ENCODE data around the gene CYB561D2.

DNA sequence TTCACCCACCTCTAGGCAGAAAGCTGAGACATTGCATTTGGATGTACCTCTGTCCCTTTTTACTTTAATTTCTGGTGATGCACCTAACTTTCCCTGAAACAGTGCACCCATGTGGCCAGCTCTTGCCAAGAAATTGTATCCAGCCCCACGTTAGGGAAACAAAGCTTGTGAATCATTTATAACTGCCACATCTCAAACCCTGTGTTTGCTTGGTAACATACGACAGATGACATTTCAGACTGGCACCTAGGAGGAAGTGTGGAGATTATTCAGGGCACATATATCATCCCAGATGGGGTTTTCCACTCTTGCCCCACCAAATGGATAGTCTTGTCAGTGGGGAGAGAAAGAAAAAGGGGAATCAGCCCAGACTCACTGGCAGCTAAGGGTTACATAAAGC, 2.1 kb downstream of the CYB561D2 start:
- TF ChIP-seq CTCF (optimal IDR thresholded peaks at IDR 0.05 in 1 of 3, IDR thresholded peaks at IDR 0.05 in 1 of 3, conservative IDR thresholded peaks at IDR 0.05 in 1 of 3; ENCODE audit: extremely low read depth in 1 of 3, insufficient read depth in 2 of 3, low read length in 3 of 3): peak in 2 of 3 experiments; percentile 18 to 44
- no peak for TF ChIP-seq EZH2 (IDR thresholded peaks at IDR 0.05; ENCODE audit: low read length)
